ENCODE data around the gene PDE6G. TPM values are rescaled to one million over a fixed set of nuclear protein-coding genes. Genes with fewer than 3 reads are reported as not detected.
A peak's percentile ranks its signal among the peaks of the same experiment; 100 is the strongest.

PDE6G gene
- total and polyA plus RNA-seq, 2 of the 13 experiments (the other 11 are each of a cell fraction or from before 2014, with no cell fraction given), result 1.4 to 6.7 TPM

GRCh38 chr17:81655378-81656117, 794 bp downstream of the PDE6G start (continued):
- no peak for TF ChIP-seq DMTF1 (CRISPR knock-in tag; IDR thresholded peaks at IDR 0.05)
- TF ChIP-seq ZFX (CRISPR knock-in tag; IDR thresholded peaks at IDR 0.05; ENCODE audit: low read depth), result peak; percentile 65
- peak; percentile 53; the same call in 1 of the 2 replicates for TF ChIP-seq IKZF5 (CRISPR knock-in tag; IDR thresholded peaks at IDR 0.05)
- peak; percentile 26; the same call in 1 of the 2 replicates for TF ChIP-seq ZNF574 (CRISPR knock-in tag; IDR thresholded peaks at IDR 0.05)
- TF ChIP-seq ZNF30 (CRISPR knock-in tag; IDR thresholded peaks at IDR 0.05), result no peak
- no peak for TF ChIP-seq ZFP82 (CRISPR knock-in tag; IDR thresholded peaks at IDR 0.05; ENCODE audit: borderline replicate concordance)
- peak; percentile 86 for TF ChIP-seq SALL1 (CRISPR knock-in tag; IDR thresholded peaks at IDR 0.05)
- 0 out of 2 replicates have a peak, but pooled peaks have one; percentile 25 for TF ChIP-seq ARNTL (CRISPR knock-in tag; IDR thresholded peaks at IDR 0.05)
- no peak for TF ChIP-seq RFX1 (IDR thresholded peaks at IDR 0.05)
- TF ChIP-seq HOXA3 (CRISPR knock-in tag; IDR thresholded peaks at IDR 0.05), result peak; percentile 51; the same call in 1 of the 2 replicates
- TF ChIP-seq PITX1 (CRISPR knock-in tag; IDR thresholded peaks at IDR 0.05), result peak; percentile 87
- TF ChIP-seq THRA (CRISPR knock-in tag; IDR thresholded peaks at IDR 0.05; ENCODE audit: borderline replicate concordance), result peak; percentile 83; the same call in 1 of the 2 replicates
- no peak for TF ChIP-seq CREM (IDR thresholded peaks at IDR 0.05)
- TF ChIP-seq CREM (CRISPR knock-in tag; IDR thresholded peaks at IDR 0.05), result no peak
- TF ChIP-seq ISX (CRISPR knock-in tag; conservative IDR thresholded peaks at IDR 0.05), result no peak
- no peak for TF ChIP-seq CREBL2 (CRISPR knock-in tag; IDR thresholded peaks at IDR 0.05; ENCODE audit: borderline replicate concordance)
- no peak for TF ChIP-seq ZNF530 (CRISPR knock-in tag; IDR thresholded peaks at IDR 0.05; ENCODE audit: low read depth)
